ENCODE measurements around the gene BMP6. TPM values are rescaled to one million over a fixed set of nuclear protein-coding genes. Genes with fewer than 3 reads are reported as not detected.

The BMP6 gene
- total RNA-seq, 1 experiment from 2014 or later, result 1.6 TPM

DNA sequence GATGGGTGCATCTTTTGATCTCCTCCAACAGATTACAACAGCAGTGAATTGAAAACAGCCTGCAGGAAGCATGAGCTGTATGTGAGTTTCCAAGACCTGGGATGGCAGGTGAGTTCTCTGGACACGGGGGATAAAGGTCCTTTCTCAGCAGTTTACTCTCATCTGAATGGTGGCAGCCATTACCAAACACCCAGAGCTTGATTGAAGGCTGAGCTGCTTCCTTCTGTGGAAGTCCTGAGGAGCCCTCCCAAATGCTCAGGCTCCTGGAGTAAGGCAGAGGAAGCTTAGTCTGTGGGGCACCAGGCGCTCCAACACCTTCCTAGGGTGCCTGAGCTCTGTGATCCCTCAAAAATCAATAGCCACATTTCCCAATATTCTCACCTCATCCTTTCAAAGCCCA is 153.1 kb downstream of the BMP6 start:
- H3K27me3 ChIP-seq (ENCODE audit: insufficient read depth, low read length), result no peaks in the 10 kb centered on the region
- no peaks in the 10 kb centered on the region for H3K4me1 ChIP-seq (ENCODE audit: control insufficient read depth in 1 of 2, insufficient read depth in 2 of 2, low read length in 2 of 2)
- H4K20me1 ChIP-seq (ENCODE audit: insufficient read depth), result no peaks in the 10 kb centered on the region
- no peak overlapping the region for H3K4me2 ChIP-seq (ENCODE audit: low read length)
- no TSS peak for BruUV-seq (replicated peaks)
- H3K4me3 ChIP-seq (replicated peaks in 1 of 2; ENCODE audit: low read depth in 1 of 2, low read length in 2 of 2), result no peak overlapping the region
- H2AFZ ChIP-seq (ENCODE audit: low read depth, low read length, poor library complexity, severe bottlenecking), result no peak overlapping the region
- POLR2A ChIA-PET, result no interaction called here
- no peak overlapping the region for H3K9ac ChIP-seq (ENCODE audit: low read length)
- no peak overlapping the region for H3K27ac ChIP-seq (ENCODE audit: low read depth, low read length)
- TF ChIP-seq EGR1 (IDR thresholded peaks at IDR 0.05; ENCODE audit: low read depth) (no peak), SRF (IDR thresholded peaks at IDR 0.05; ENCODE audit: low read depth) (no peak), YY1 (IDR thresholded peaks at IDR 0.05; ENCODE audit: extremely low read depth, insufficient replicate concordance, low read depth, low read length) (no peak), ZNF274 (IDR thresholded peaks at IDR 0.05; ENCODE audit: low read depth, low read length) (no peak), EZH2 (IDR thresholded peaks at IDR 0.05) (no peak), SIN3A (IDR thresholded peaks at IDR 0.05; ENCODE audit: low read depth) (no peak), JUND (IDR thresholded peaks at IDR 0.05) (no peak), CEBPB (IDR thresholded peaks at IDR 0.05; ENCODE audit: low read depth) (no peak)
- TF ChIP-seq, protein P1, sequence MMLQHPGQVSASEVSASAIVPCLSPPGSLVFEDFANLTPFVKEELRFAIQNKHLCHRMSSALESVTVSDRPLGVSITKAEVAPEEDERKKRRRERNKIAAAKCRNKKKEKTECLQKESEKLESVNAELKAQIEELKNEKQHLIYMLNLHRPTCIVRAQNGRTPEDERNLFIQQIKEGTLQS (IDR thresholded peaks at IDR 0.05), result no peak
- H3K9me2 ChIP-seq (ENCODE audit: insufficient read depth), result no peaks in the 10 kb centered on the region
- peaks cover 26 to 28% of the 10 kb centered on the region in 2 experiments for H3K36me3 ChIP-seq (ENCODE audit: control insufficient read depth in 1 of 2, insufficient read depth in 2 of 2, low read length in 2 of 2)
- H3K9me3 ChIP-seq (ENCODE audit: control insufficient read depth in 1 of 2, insufficient read depth in 1 of 2, low read depth in 1 of 2, low read length in 2 of 2), result no peaks in the 10 kb centered on the region
- DNase-seq (ENCODE audit: low read depth, low spot score) (no peak), ATAC-seq (no peak)
- H3K79me2 ChIP-seq (ENCODE audit: insufficient read depth, low read length), result no peaks in the 10 kb centered on the region
- RAD21 ChIA-PET (ENCODE audit: low non-redundant PET in 1 of 2, low total read pairs in 2 of 2, uncharacterized antibody in 2 of 2, unreplicated experiment in 2 of 2), result interaction anchor here in 1 of 2 experiments (0.9 kb wide), 1 partner anchor 65 kb away, joined by 3 read pairs; no protein-coding TSS in a partner anchor
- CTCF ChIA-PET, result no interaction called here
- intact Hi-C loops (cut with micrococcal nuclease), result no loop called here

- intact Hi-C loops (cut with micrococcal nuclease), result no loop called here
- Histone ChIP-seq H3K4me3 (replicated peaks in 1 of 2; ENCODE audit: low read depth in 1 of 2, low read length in 2 of 2) (no peak overlapping the region), H3K4me1 (ENCODE audit: control insufficient read depth in 1 of 2, insufficient read depth in 2 of 2, low read length in 2 of 2) (no peaks in the 10 kb centered on the region), H3K36me3 (ENCODE audit: control insufficient read depth in 1 of 2, insufficient read depth in 2 of 2, low read length in 2 of 2) (peaks cover 30 to 31% of the 10 kb centered on the region in 2 experiments), H2AFZ (ENCODE audit: low read depth, low read length, poor library complexity, severe bottlenecking) (no peak overlapping the region), H3K27ac (ENCODE audit: low read depth, low read length) (no peak overlapping the region), H3K9ac (ENCODE audit: low read length) (no peak overlapping the region), H3K9me2 (ENCODE audit: insufficient read depth) (no peaks in the 10 kb centered on the region), H3K27me3 (ENCODE audit: insufficient read depth, low read length) (no peaks in the 10 kb centered on the region), H4K20me1 (ENCODE audit: insufficient read depth) (no peaks in the 10 kb centered on the region), H3K79me2 (ENCODE audit: insufficient read depth, low read length) (no peaks in the 10 kb centered on the region), H3K4me2 (ENCODE audit: low read length) (no peak overlapping the region), H3K9me3 (ENCODE audit: control insufficient read depth in 1 of 2, insufficient read depth in 1 of 2, low read depth in 1 of 2, low read length in 2 of 2) (no peaks in the 10 kb centered on the region)
- ATAC-seq, result no peak; the same call in 1 of the 2 replicates
- no peak for TF ChIP-seq FOSL1 (IDR thresholded peaks at IDR 0.05; ENCODE audit: low read depth)
- TF ChIP-seq ZFX (IDR thresholded peaks at IDR 0.05), result no peak
- POLR2A ChIA-PET, result no interaction called here
- CTCF ChIA-PET, result no interaction called here
- BruUV-seq (replicated peaks), result no TSS peak
- RAD21 ChIA-PET (ENCODE audit: low non-redundant PET in 1 of 2, low total read pairs in 2 of 2, uncharacterized antibody in 2 of 2, unreplicated experiment in 2 of 2), result interaction anchor here in 1 of 2 experiments (0.9 kb wide), 1 partner anchor 66 kb away, joined by 3 read pairs; no protein-coding TSS in a partner anchor
- no peak for DNase-seq (ENCODE audit: low read depth, low spot score)
These were observed 153.7 kb downstream of the BMP6 start for GRCh38 chr6:7879579-7879978.

Data from HCT116 (cell line).